H9 (cell line): ENCODE measurements around the gene ACR. TPM values are rescaled to one million over a fixed set of nuclear protein-coding genes. Genes with fewer than 3 reads are reported as not detected.

Experiments
- DNase-seq: peaks from one replicate; pipeline ENCODE4 v3.0.0-alpha.2; 2017
- H2AFZ ChIP-seq: one replicate; pipeline ENCODE4 v1.6.1; 2013; ENCODE audit warnings: mild to moderate bottlenecking, low read length, control low read depth, moderate library complexity
- H2AK5ac ChIP-seq: 2 replicates; pipeline ENCODE4 v1.6.1; 2013; ENCODE audit warnings: low read length, control low read depth, mixed read lengths; ENCODE audit not compliant: insufficient read length
- H2BK120ac ChIP-seq: one replicate; pipeline ENCODE4 v1.6.1; 2013; ENCODE audit warnings: low read depth, mild to moderate bottlenecking, low read length, control low read depth, inconsistent platforms; ENCODE audit not compliant: poor library complexity, severe bottlenecking
- H2BK12ac ChIP-seq: 2 replicates; pipeline ENCODE4 v1.6.1; 2013; ENCODE audit warnings: low read length, control low read depth, mixed read lengths, low read depth; ENCODE audit not compliant: insufficient read length
- H2BK15ac ChIP-seq: 2 replicates; pipeline ENCODE4 v1.6.1; 2013; ENCODE audit warnings: low read depth, low read length, control low read depth
- H2BK20ac ChIP-seq: one replicate; pipeline ENCODE4 v1.6.1; 2013; ENCODE audit warnings: low read depth, mild to moderate bottlenecking, low read length, control low read depth, inconsistent platforms; ENCODE audit not compliant: poor library complexity, severe bottlenecking
- H2BK5ac ChIP-seq: 2 replicates; pipeline ENCODE4 v1.6.1; 2013; ENCODE audit warnings: low read length, control low read depth, mixed read lengths; ENCODE audit not compliant: insufficient read length
- H3K14ac ChIP-seq: 2 replicates; pipeline ENCODE4 v1.6.1; 2013; ENCODE audit warnings: low read length, control low read depth; ENCODE audit not compliant: insufficient read depth
- H3K18ac ChIP-seq: 2 replicates; pipeline ENCODE4 v1.6.1; 2013; ENCODE audit warnings: low read depth, mild to moderate bottlenecking, mixed read lengths, low read length, control low read depth; ENCODE audit not compliant: insufficient read length
- H3K23ac ChIP-seq: 2 replicates; pipeline ENCODE4 v1.6.1; 2013; ENCODE audit warnings: low read length, control low read depth, mixed read lengths, low read depth; ENCODE audit not compliant: insufficient read length
- H3K23me2 ChIP-seq: 2 replicates; pipeline ENCODE4 v1.6.1; 2013; ENCODE audit warnings: low read depth, mild to moderate bottlenecking, mixed read lengths, low read length, control low read depth; ENCODE audit not compliant: insufficient read length, poor library complexity, severe bottlenecking
- H3K27ac ChIP-seq: 2 replicates; pipeline ENCODE4 v1.5.1; 2013; ENCODE audit warnings: low read length, control low read depth, mixed read lengths, low read depth; ENCODE audit not compliant: insufficient read length
- H3K27me3 ChIP-seq: 2 replicates; pipeline ENCODE4 v1.6.1; 2013; ENCODE audit warnings: low read length, control low read depth, inconsistent platforms; ENCODE audit not compliant: insufficient read depth
- H3K4ac ChIP-seq: 2 replicates; pipeline ENCODE4 v1.6.1; 2013; ENCODE audit warnings: low read depth, mild to moderate bottlenecking, control low read depth, inconsistent platforms, low read length, moderate library complexity
- H3K4me1 ChIP-seq: 2 replicates; pipeline ENCODE4 v1.6.1; 2013; ENCODE audit warnings: low read length, control low read depth, inconsistent platforms; ENCODE audit not compliant: insufficient read depth
- H3K4me2 ChIP-seq: 2 replicates; pipeline ENCODE4 v1.6.1; 2013; ENCODE audit warnings: low read length, control low read depth, mixed read lengths; ENCODE audit not compliant: insufficient read length, insufficient read depth
- H3K56ac ChIP-seq: 2 replicates; pipeline ENCODE4 v1.6.1; 2013; ENCODE audit warnings: low read depth, mild to moderate bottlenecking, mixed read lengths, low read length, control low read depth; ENCODE audit not compliant: insufficient read length
- H3K79me1 ChIP-seq: 2 replicates; pipeline ENCODE4 v1.6.1; 2013; ENCODE audit warnings: low read depth, mild to moderate bottlenecking, moderate library complexity, low read length, control low read depth, inconsistent platforms; ENCODE audit not compliant: insufficient read depth, poor library complexity, severe bottlenecking
- H3K79me2 ChIP-seq: 2 replicates; pipeline ENCODE4 v1.6.1; 2013; ENCODE audit warnings: low read length, control low read depth, inconsistent platforms; ENCODE audit not compliant: insufficient read depth
- H3K9ac ChIP-seq: 2 replicates; pipeline ENCODE4 v1.6.1; 2013; ENCODE audit warnings: low read length, control low read depth, mixed read lengths; ENCODE audit not compliant: insufficient read length; ENCODE audit errors: extremely low read depth
- H3K9me3 ChIP-seq: one replicate; pipeline ENCODE4 v1.6.1; 2013; ENCODE audit warnings: low read depth, low read length, inconsistent platforms; ENCODE audit not compliant: control insufficient read depth
- H3T11ph ChIP-seq: one replicate; pipeline ENCODE4 v1.6.1; 2013; ENCODE audit warnings: mild to moderate bottlenecking, low read length, control low read depth, inconsistent platforms
- H4K20me1 ChIP-seq: one replicate; pipeline ENCODE4 v1.6.1; 2013; ENCODE audit not compliant: control insufficient read depth, insufficient read length, insufficient read depth
- H4K5ac ChIP-seq: 2 replicates; pipeline ENCODE4 v1.6.1; 2013; ENCODE audit warnings: low read depth, mild to moderate bottlenecking, mixed read lengths, low read length, control low read depth; ENCODE audit not compliant: insufficient read length
- H4K8ac ChIP-seq: replicated peaks from 2 replicates; pipeline ENCODE4 v1.6.1; 2013; ENCODE audit warnings: low read length, control low read depth, mixed read lengths, low read depth; ENCODE audit not compliant: insufficient read length
- H4K91ac ChIP-seq: 2 replicates; pipeline ENCODE4 v1.6.1; 2013; ENCODE audit warnings: low read depth, mild to moderate bottlenecking, moderate library complexity, mixed read lengths, low read length, control low read depth; ENCODE audit not compliant: insufficient read length
- H3K27ac Mint-ChIP-seq, 3 experiments: 2 replicates in 2 of 3; 3 replicates in 1 of 3; pipeline ENCODE4 v1.8.0; 2020 to 2021; ENCODE audit warnings: mixed read lengths in 3 of 3, mild to moderate bottlenecking in 1 of 3, moderate library complexity in 1 of 3
- H3K27me3 Mint-ChIP-seq: 2 replicates; pipeline ENCODE4 v1.8.0; 2021; ENCODE audit warnings: low read depth, mild to moderate bottlenecking, moderate library complexity, mixed read lengths
- H3K36me3 Mint-ChIP-seq, 3 experiments: 2 replicates in 2 of 3; 3 replicates in 1 of 3; pipeline ENCODE4 v1.8.0; 2020 to 2021; ENCODE audit warnings: low read depth in 3 of 3, mixed read lengths in 3 of 3; ENCODE audit not compliant: insufficient read depth in 1 of 3
- H3K4me1 Mint-ChIP-seq, 2 experiments: 2 replicates each; pipeline ENCODE4 v1.8.0; 2020; ENCODE audit warnings: mixed read lengths in 2 of 2
- H3K4me3 Mint-ChIP-seq, 2 experiments: 2 replicates in 1 of 2; 3 replicates in 1 of 2; pipeline ENCODE4 v1.8.0; 2020 to 2021; ENCODE audit warnings: mild to moderate bottlenecking in 2 of 2, mixed read lengths in 2 of 2, moderate library complexity in 1 of 2
- H3K9me3 Mint-ChIP-seq, 2 experiments: 2 replicates in 1 of 2; 3 replicates in 1 of 2; pipeline ENCODE4 v1.8.0; 2020; ENCODE audit warnings: mild to moderate bottlenecking in 2 of 2, mixed read lengths in 2 of 2, moderate library complexity in 1 of 2
- WGBS: extraction: QIAGEN DNeasy Blood & Tissue Kit; methylation state at CpG from one replicate; pipeline ENCODE4 v1.1.7; 2013; ENCODE audit warnings: missing lambda C conversion rate, low lambda C conversion rate, mixed read lengths; ENCODE audit not compliant: insufficient read length; ENCODE audit errors: extremely low coverage; 5-methylcytosine and 5-hydroxymethylcytosine counted together
- total RNA-seq: library from RNA; stranded (reverse); gene quantifications from 2 replicates; pipeline ENCODE4 v1.2.1, GENCODE V29; 2021
- TF ChIP-seq, protein P1 (sequence below): fragments of 200-600 bp; sonication (generic); conservative IDR thresholded peaks from 3 replicates; pipeline ENCODE4 v1.8.0; 2021; ENCODE audit warnings: antibody characterized with exemption, mild to moderate bottlenecking

The ACR gene
- total RNA-seq, 1 experiment from 2014 or later = 0.35 TPM

DNA sequence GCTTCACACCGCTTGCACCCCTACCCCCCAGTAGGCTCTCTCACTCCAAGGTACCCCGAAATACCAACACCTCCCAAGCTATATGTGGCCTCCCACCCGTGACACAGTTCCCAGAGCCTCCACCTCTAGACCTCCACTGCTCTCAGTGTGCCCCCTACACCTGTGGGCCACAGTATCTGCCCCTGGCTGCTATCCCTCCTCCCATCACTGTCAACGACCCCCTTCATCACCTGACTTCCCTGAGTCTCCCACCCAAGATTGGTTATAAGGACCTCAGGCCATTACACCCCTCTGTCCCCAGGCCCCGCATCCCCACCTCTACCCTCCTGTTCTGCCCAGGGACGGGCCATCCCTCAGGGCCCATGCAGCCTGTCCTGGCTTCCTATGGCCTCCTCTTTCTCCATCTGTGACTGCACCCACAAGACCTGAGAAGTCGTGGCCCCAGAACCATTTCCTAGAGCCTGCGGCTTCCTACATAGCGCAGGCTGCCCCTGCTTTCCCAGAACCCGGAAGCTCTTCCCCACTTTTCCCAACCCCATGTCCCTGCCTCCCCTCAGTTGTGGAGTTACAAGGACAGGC, 734 bp downstream of the ACR start:
- H3K4me1 Mint-ChIP-seq = peaks cover 0 to under 1% of the 10 kb centered on the region in 2 experiments; a peak in 2 of 4 replicates

More for the DNA sequence above, 734 bp downstream of the ACR start:
- no peaks in the 10 kb centered on the region for H3K79me2 ChIP-seq
- no peak overlapping the region for H2BK5ac ChIP-seq
- no peak overlapping the region for H3K14ac ChIP-seq
- no peak overlapping the region for H2BK20ac ChIP-seq
- TF ChIP-seq, protein P1, sequence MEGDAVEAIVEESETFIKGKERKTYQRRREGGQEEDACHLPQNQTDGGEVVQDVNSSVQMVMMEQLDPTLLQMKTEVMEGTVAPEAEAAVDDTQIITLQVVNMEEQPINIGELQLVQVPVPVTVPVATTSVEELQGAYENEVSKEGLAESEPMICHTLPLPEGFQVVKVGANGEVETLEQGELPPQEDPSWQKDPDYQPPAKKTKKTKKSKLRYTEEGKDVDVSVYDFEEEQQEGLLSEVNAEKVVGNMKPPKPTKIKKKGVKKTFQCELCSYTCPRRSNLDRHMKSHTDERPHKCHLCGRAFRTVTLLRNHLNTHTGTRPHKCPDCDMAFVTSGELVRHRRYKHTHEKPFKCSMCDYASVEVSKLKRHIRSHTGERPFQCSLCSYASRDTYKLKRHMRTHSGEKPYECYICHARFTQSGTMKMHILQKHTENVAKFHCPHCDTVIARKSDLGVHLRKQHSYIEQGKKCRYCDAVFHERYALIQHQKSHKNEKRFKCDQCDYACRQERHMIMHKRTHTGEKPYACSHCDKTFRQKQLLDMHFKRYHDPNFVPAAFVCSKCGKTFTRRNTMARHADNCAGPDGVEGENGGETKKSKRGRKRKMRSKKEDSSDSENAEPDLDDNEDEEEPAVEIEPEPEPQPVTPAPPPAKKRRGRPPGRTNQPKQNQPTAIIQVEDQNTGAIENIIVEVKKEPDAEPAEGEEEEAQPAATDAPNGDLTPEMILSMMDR = no peak
- H3K23me2 ChIP-seq = no peaks in the 10 kb centered on the region
- H3K79me1 ChIP-seq = no peaks in the 10 kb centered on the region
- H3K18ac ChIP-seq = no peak overlapping the region
- Mint-ChIP-seq H3K36me3 (no peaks in the 10 kb centered on the region), H3K9me3 (no peaks in the 10 kb centered on the region; a peak in 1 of 5 replicates), H3K27me3 (peaks cover 99% of the 10 kb centered on the region), H3K4me3 (no peak overlapping the region), H3K27ac (no peak overlapping the region)
- no peak overlapping the region for H2BK12ac ChIP-seq
- H3K23ac ChIP-seq = no peak overlapping the region
- H3K4me1 ChIP-seq = no peaks in the 10 kb centered on the region
- H3K56ac ChIP-seq = no peak overlapping the region
- no peak overlapping the region for H2BK15ac ChIP-seq
- H2AFZ ChIP-seq = no peak overlapping the region
- no peak overlapping the region for H3K27ac ChIP-seq
- H2AK5ac ChIP-seq = no peak overlapping the region
- H4K5ac ChIP-seq = no peak overlapping the region
- H3K4me2 ChIP-seq = no peak overlapping the region
- no CpG with 5 or more reads among the region's 10 CpGs for WGBS
- H3K4ac ChIP-seq = no peak overlapping the region
- H3K9ac ChIP-seq = no peak overlapping the region
- H3T11ph ChIP-seq = no peak overlapping the region
- H3K27me3 ChIP-seq = peaks cover 11% of the 10 kb centered on the region
- H3K9me3 ChIP-seq = no peaks in the 10 kb centered on the region
- no peak for DNase-seq
- no peak overlapping the region for H2BK120ac ChIP-seq
- no peak overlapping the region for H4K91ac ChIP-seq
- no peak overlapping the region for H4K8ac ChIP-seq
- H4K20me1 ChIP-seq = no peaks in the 10 kb centered on the region
